ENCODE results near the gene IFNA10.
"Not testable (repeated sequence)": the region's sequence is repeated elsewhere in the genome, so short reads cannot be mapped to it uniquely, and the experiment has no call there.

The IFNA10 gene

DNA sequence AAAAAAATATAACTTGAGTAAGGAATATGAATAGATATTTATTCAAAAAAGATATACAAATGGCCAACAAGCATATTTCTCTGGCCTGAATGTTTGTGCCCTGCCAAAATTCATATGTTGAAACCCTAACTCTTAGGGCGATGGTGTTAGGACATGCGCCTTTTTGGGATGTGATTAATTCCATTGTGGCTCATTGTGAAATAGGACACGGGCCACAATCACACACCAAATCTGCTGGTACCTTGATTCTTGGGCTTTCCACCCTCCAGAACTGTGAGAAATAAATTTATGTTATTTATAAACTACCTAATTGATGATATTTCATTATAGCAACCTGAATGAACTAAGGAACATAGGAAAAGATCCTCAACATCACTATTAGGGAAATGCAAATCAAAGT is 34.8 kb downstream of the IFNA10 start:
- TF ChIP-seq, protein P1, sequence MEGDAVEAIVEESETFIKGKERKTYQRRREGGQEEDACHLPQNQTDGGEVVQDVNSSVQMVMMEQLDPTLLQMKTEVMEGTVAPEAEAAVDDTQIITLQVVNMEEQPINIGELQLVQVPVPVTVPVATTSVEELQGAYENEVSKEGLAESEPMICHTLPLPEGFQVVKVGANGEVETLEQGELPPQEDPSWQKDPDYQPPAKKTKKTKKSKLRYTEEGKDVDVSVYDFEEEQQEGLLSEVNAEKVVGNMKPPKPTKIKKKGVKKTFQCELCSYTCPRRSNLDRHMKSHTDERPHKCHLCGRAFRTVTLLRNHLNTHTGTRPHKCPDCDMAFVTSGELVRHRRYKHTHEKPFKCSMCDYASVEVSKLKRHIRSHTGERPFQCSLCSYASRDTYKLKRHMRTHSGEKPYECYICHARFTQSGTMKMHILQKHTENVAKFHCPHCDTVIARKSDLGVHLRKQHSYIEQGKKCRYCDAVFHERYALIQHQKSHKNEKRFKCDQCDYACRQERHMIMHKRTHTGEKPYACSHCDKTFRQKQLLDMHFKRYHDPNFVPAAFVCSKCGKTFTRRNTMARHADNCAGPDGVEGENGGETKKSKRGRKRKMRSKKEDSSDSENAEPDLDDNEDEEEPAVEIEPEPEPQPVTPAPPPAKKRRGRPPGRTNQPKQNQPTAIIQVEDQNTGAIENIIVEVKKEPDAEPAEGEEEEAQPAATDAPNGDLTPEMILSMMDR (IDR thresholded peaks at IDR 0.05; ENCODE audit: insufficient read depth, low read depth, low read length, missing control alignments): no peak
- DNase-seq (ENCODE audit: low read depth): no peak
- no peak overlapping the region for H3K4me3 ChIP-seq (ENCODE audit: low read depth, low read length)

DNA sequence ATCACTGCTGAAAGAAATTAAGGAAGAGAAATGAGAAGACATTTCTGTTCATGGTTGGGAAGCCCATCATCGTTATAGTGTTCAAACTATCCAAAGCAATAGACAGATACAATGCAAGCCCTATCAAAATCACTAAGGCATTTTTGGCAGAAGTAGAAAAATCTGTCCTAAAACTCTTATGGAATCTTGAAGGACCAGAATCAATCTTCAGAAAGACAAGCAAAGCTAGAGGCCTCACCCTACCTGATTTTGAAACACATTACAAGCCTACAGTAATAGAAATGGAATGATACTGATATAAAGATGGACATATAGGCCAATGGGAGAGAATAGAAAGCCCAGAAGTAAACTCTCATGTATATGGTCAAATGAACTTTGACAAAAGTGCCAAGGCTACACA is 35.6 kb downstream of the IFNA10 start:
- DNase-seq (ENCODE audit: low read depth): no peak
- TF ChIP-seq, protein P1 (IDR thresholded peaks at IDR 0.05; ENCODE audit: insufficient read depth, low read depth, low read length, missing control alignments): no peak
- H3K4me3 ChIP-seq (ENCODE audit: low read depth, low read length): no peak overlapping the region

DNA sequence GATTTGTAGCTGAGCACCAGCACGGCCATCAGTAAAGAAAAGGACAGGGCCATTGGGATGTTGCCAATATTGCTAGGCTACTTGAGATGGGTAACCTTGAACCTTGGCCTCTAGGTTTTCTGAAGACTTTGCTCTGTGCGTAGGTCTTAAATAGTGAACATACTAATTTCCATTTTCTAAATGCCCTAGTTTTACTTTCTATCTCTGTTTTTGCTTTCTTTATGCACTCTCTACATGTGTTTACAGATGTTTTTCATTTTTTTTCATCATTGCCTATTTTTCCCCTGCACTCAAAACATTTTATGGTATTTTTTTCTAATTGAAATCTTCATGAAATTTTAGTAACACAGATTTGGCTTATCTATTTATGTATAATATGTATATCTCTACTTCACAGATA is 40.4 kb downstream of the IFNA10 start, which contains the start of gene IFNA21:
TSS of gene IFNA21 (minus strand) at position 101 of the 400 bp plus-strand sequence. CDS start at position 53, 48 bp downstream.
- DNase-seq (ENCODE audit: low read depth); H3K4me3 ChIP-seq (ENCODE audit: low read depth, low read length): not testable (repeated sequence)

DNA sequence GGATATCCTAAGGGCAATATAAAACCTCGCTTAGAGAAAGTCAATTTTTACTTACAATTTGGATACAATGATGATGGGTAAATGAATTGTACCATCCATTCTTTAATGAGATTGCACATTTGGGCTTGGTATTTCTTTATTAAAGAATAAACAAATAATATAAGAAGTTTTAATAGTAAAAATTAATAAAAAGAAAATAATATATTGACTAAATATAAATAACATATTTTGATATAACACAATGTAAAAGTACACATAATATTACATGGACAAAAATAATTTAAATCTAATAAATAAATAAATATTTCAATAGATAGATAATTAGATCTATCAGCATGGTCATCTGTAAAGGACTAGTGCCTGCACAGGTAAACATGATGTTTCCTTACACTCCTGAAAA is 41.4 kb downstream of the IFNA10 start:
- H3K4me3 ChIP-seq (ENCODE audit: low read depth, low read length): no peak overlapping the region
- TF ChIP-seq, protein P1 (IDR thresholded peaks at IDR 0.05; ENCODE audit: insufficient read depth, low read depth, low read length, missing control alignments): no peak
- no peak for DNase-seq (ENCODE audit: low read depth)

DNA sequence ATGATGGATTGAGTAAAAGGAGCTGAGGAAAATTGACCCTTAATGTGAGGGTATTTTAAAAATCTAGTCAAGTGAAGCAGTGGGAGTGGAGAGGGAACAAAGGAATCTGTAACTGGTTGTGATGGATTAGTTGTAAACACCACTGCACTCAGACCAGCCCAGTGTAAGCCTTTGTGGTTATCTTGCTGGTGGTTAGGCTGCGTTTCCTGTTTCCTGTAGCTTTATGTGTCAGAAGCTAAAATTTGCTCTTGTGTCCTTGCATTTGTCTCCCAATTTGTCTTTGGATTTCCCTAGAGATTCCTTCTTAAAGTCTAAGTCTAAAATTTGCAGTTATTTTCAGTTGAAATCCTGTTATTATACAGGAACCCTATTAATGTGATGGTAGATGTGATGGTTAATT is 46.8 kb downstream of the IFNA10 start:
- H3K4me3 ChIP-seq (ENCODE audit: low read depth, low read length): no peak overlapping the region
- TF ChIP-seq, protein P1 (IDR thresholded peaks at IDR 0.05; ENCODE audit: insufficient read depth, low read depth, low read length, missing control alignments): no peak
- peak; percentile 75 for DNase-seq (ENCODE audit: low read depth)

Measured in GM12865 (cell line).